ENCODE results near the gene FRMD8. TPM values are rescaled to one million over a fixed set of nuclear protein-coding genes. Genes with fewer than 3 reads are reported as not detected.

Gene FRMD8
- total and polyA plus RNA-seq, 9 of the 15 experiments (the other 6 are each of a cell fraction or from before 2014, with no cell fraction given) = 4.5 to 54.5 (median 15.8) TPM

GRCh38 chr11:65341856-65342255 is 44.6 kb upstream of the FRMD8 start:
- Histone ChIP-seq H3K4me3 (no peak overlapping the region), H3K36me3 (ENCODE audit: control insufficient read depth, insufficient read depth, low read length) (peaks cover 82% of the 10 kb centered on the region), H3K9me3 (replicated peaks; ENCODE audit: control insufficient read depth, insufficient read depth, low read depth, low read length) (no peaks in the 10 kb centered on the region), H3K4me1 (replicated peaks in 1 of 2; ENCODE audit: control insufficient read depth in 2 of 2, insufficient read depth in 2 of 2, low read length in 2 of 2) (peaks cover 11% of the 10 kb centered on the region in 2 experiments; a peak in 4 of 5 replicates), H3K79me2 (ENCODE audit: control insufficient read depth, insufficient read depth, low read length) (peaks cover 32% of the 10 kb centered on the region), H3K27me3 (ENCODE audit: control insufficient read depth in 2 of 2, insufficient read depth in 2 of 2, low read length in 2 of 2) (no peaks in the 10 kb centered on the region), H3K4me2 (ENCODE audit: insufficient read depth, low read length) (no peak overlapping the region), H4K20me1 (replicated peaks; ENCODE audit: control insufficient read depth, insufficient read depth, low read length) (peaks cover 9% of the 10 kb centered on the region), H3K9me1 (ENCODE audit: control insufficient read depth, insufficient read depth, low read length) (no peaks in the 10 kb centered on the region), H3K9ac (ENCODE audit: insufficient read depth in 1 of 2, low read depth in 2 of 2, low read length in 2 of 2) (no peak overlapping the region), H3K27ac (ENCODE audit: extremely low read depth, low read depth, low read length) (no peak overlapping the region), H2AFZ (ENCODE audit: low read depth, low read length) (no peak overlapping the region)
- BruUV-seq (replicated peaks) = no TSS peak
- ChIA-PET POLR2A (interaction anchor here (0.6 to 1.5 kb wide), 8 partner anchors 8 to 557 kb away, joined by 3 to 6 read pairs (median 3); partner anchors contain the start of genes DPF2 and TIGD3), CTCF (ENCODE audit: low intra/inter-chr PET ratio) (no interaction called here)
- in situ Hi-C loops (cut with MboI) = no loop called here
- intact Hi-C loops (cut with micrococcal nuclease) = no loop called here
- FAIRE-seq = no peak
- 93% methylated on average over 3 of the region's 3 CpGs for WGBS (ENCODE audit: insufficient coverage, low coverage, missing lambda C conversion rate)
- no peak for ATAC-seq
- DNase-seq (ENCODE audit: extremely low read depth in 1 of 4, low spot score in 3 of 4) = no peak
- TF ChIP-seq MXI1 (IDR thresholded peaks at IDR 0.05; ENCODE audit: low read depth, low read length) (no peak), RBM25 (IDR thresholded peaks at IDR 0.05; ENCODE audit: low read depth, low read length, severe bottlenecking) (no peak), TRIM25 (IDR thresholded peaks at IDR 0.05; ENCODE audit: borderline replicate concordance) (no peak), XRCC5 (IDR thresholded peaks at IDR 0.05; ENCODE audit: low read depth, low read length) (no peak), RBM39 (optimal IDR thresholded peaks at IDR 0.05; ENCODE audit: low read depth, low read length) (no peak), POLR2AphosphoS5 (IDR thresholded peaks at IDR 0.05; ENCODE audit: control insufficient read depth, insufficient read depth, low read depth, low read length) (no peak), ZNF507 (tag; conservative IDR thresholded peaks at IDR 0.05) (no peak), CHD2 (IDR thresholded peaks at IDR 0.05; ENCODE audit: low read depth, low read length) (no peak), SMARCA5 (IDR thresholded peaks at IDR 0.05) (no peak), ZNF146 (CRISPR knock-in tag; IDR thresholded peaks at IDR 0.05; ENCODE audit: unreplicated experiment) (no peak), NR1H2 (CRISPR knock-in tag; IDR thresholded peaks at IDR 0.05) (no peak), ZNF668 (CRISPR knock-in tag; IDR thresholded peaks at IDR 0.05) (no peak)
- TF ChIP-seq, protein P1, sequence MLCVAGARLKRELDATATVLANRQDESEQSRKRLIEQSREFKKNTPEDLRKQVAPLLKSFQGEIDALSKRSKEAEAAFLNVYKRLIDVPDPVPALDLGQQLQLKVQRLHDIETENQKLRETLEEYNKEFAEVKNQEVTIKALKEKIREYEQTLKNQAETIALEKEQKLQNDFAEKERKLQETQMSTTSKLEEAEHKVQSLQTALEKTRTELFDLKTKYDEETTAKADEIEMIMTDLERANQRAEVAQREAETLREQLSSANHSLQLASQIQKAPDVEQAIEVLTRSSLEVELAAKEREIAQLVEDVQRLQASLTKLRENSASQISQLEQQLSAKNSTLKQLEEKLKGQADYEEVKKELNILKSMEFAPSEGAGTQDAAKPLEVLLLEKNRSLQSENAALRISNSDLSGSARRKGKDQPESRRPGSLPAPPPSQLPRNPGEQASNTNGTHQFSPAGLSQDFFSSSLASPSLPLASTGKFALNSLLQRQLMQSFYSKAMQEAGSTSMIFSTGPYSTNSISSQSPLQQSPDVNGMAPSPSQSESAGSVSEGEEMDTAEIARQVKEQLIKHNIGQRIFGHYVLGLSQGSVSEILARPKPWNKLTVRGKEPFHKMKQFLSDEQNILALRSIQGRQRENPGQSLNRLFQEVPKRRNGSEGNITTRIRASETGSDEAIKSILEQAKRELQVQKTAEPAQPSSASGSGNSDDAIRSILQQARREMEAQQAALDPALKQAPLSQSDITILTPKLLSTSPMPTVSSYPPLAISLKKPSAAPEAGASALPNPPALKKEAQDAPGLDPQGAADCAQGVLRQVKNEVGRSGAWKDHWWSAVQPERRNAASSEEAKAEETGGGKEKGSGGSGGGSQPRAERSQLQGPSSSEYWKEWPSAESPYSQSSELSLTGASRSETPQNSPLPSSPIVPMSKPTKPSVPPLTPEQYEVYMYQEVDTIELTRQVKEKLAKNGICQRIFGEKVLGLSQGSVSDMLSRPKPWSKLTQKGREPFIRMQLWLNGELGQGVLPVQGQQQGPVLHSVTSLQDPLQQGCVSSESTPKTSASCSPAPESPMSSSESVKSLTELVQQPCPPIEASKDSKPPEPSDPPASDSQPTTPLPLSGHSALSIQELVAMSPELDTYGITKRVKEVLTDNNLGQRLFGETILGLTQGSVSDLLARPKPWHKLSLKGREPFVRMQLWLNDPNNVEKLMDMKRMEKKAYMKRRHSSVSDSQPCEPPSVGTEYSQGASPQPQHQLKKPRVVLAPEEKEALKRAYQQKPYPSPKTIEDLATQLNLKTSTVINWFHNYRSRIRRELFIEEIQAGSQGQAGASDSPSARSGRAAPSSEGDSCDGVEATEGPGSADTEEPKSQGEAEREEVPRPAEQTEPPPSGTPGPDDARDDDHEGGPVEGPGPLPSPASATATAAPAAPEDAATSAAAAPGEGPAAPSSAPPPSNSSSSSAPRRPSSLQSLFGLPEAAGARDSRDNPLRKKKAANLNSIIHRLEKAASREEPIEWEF (CRISPR knock-in tag; IDR thresholded peaks at IDR 0.05) = no peak
- TF ChIP-seq, protein P2, sequence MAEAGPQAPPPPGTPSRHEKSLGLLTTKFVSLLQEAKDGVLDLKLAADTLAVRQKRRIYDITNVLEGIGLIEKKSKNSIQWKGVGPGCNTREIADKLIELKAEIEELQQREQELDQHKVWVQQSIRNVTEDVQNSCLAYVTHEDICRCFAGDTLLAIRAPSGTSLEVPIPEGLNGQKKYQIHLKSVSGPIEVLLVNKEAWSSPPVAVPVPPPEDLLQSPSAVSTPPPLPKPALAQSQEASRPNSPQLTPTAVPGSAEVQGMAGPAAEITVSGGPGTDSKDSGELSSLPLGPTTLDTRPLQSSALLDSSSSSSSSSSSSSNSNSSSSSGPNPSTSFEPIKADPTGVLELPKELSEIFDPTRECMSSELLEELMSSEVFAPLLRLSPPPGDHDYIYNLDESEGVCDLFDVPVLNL (CRISPR knock-in tag; IDR thresholded peaks at IDR 0.05; ENCODE audit: low read depth) = no peak
- TF ChIP-seq, protein P3, sequence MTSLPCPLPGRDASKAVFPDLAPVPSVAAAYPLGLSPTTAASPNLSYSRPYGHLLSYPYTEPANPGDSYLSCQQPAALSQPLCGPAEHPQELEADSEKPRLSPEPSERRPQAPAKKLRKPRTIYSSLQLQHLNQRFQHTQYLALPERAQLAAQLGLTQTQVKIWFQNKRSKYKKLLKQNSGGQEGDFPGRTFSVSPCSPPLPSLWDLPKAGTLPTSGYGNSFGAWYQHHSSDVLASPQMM (CRISPR knock-in tag; IDR thresholded peaks at IDR 0.05) = no peak

Data from K562 (cell line).